Adipose tissue (tissue), 3 donors: ENCODE data around the gene PPFIA4. TPM values are rescaled to one million over a fixed set of nuclear protein-coding genes. Genes with fewer than 3 reads are reported as not detected.
"Not testable (repeated sequence)": the region's sequence is repeated elsewhere in the genome, so short reads cannot be mapped to it uniquely, and the experiment has no call there.

Experiments
- H3K27ac ChIP-seq: one replicate; pipeline ENCODE4 v1.5.1; 2013; ENCODE audit warnings: low read depth, low read length
- WGBS, 3 donors: extraction: QIAGEN DNeasy Blood & Tissue Kit; methylation state at CpG; one replicate each; pipeline ENCODE4 v1.1.7; 2013; 5-methylcytosine and 5-hydroxymethylcytosine counted together
- polyA plus RNA-seq, 3 donors: library from polyadenylated mRNA; stranded (reverse); fragments of 200-250 nt; gene quantifications; one replicate each; pipeline ENCODE4 v1.2.3, GENCODE V29; 2013
- donor health status: healthy with polysubstance abuse.
- donor health status: Bipolar disorder and iron deficiency.
- donor health status: healthy.

The PPFIA4 gene
- polyA plus RNA-seq = under 1 TPM; 0.10 to 0.79 (median 0.12) TPM

DNA sequence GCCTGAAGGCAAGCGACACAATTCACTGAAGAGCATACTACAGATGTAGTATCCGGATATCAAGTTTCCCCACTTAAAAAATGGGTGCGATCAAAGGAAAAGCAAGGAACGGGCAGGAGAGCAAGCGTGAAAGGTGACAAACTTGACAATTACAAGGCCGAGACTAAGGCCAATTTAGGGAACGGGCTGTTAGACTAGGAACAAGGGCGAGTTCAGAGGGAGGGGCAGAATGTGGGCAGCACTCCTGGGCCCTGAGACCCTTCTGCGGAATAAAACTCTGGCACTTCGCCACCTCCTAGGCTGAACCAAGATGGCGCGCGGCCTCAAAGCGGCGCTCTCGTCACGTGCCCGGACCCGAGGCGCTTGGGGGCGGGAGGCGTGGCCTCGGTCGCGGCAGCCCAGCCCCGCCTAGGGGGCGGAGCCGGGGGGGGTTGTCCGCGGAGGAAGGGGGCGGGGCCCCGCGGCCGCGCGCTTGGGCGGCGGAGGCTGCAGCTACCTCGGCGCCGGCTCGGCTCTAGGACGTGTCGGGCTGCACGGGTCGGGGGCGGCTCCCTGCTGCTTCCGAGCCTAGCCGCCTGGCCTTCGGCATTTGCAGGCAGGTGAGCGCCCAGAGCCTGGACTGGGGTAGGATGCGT is at the start of gene PPFIA4:
Gene PPFIA4 (plus strand): TSS at position 461 of the 635 bp plus-strand sequence. CDS start 12,518 bp downstream, outside the sequence.
- 12 to 14% (median 13%) methylated on average over 37 to 52 of the region's 52 CpGs for WGBS, 3 donors
- no peak within 1 kb of the TSS for H3K27ac ChIP-seq

- 26 to 39% (median 36%) methylated on average over 3 of the region's 3 CpGs for WGBS, 3 donors
- H3K27ac ChIP-seq = no peak overlapping the region
These were observed 49.7 kb upstream of the PPFIA4 start for GRCh38 chr1:202976633-202977032.

DNA sequence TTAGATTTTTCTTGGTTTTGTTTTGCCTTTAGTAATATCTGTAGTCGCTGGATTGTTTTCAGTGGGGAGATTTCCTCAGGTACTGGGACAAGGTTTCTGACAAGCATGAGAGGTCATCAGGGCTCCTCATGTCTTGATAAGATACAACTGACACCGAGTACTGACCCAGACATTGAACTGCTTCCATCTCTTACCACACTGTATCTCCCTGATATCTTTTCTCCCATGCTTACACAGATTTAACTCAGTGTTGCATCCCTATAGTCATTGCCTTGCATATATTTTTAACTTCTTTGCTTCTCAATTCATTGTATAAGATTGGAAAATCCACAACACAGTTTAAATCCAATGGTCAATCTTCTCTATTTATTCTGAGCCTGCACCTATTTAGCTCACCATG is 46.8 kb upstream of the PPFIA4 start:
- H3K27ac ChIP-seq = no peak overlapping the region
- 62 to 82% (median 78%) methylated on average over 2 of the region's 2 CpGs for WGBS, 3 donors

GRCh38 chr1:202981939-202982338 is 44.4 kb upstream of the PPFIA4 start:
- no peak overlapping the region for H3K27ac ChIP-seq
- WGBS, 3 donors = 60 to 65% (median 64%) methylated on average over 2 of the region's 2 CpGs

DNA sequence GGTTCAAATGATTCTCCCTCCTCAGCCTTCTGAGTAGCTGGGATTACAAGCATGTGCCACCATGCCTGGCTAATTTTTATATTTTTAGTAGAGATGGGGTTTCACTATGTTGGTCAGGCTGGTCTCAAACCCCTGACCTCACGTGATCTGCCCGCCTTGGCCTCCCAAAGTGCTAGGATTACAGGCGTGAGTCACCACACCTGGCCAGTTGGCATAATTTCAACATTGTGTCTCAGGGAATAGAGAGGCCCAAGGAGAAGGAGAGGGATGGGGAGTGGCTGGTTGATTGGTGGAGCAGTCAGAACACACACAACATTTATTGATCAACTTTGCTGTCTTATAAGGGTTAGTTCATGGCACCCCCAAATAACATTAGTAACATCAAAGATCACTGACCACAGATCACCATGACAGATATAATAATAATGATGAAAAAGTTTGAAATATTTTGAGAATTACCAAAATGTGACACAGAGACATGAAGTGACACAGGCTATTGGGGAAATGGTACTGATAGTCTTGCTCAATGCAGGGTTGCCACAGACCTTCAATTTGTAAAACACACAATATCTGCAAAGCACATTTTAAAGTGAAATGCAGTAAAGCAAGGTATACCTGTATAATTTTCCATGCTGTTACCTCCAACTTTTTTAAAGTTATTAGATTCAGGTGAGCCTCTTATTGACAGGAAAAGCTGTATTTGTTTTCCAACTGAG is 43.4 kb upstream of the PPFIA4 start:
- no peak overlapping the region for H3K27ac ChIP-seq
- 68 to 70% (median 69%) methylated on average over 3 of the region's 3 CpGs for WGBS, 3 donors

DNA sequence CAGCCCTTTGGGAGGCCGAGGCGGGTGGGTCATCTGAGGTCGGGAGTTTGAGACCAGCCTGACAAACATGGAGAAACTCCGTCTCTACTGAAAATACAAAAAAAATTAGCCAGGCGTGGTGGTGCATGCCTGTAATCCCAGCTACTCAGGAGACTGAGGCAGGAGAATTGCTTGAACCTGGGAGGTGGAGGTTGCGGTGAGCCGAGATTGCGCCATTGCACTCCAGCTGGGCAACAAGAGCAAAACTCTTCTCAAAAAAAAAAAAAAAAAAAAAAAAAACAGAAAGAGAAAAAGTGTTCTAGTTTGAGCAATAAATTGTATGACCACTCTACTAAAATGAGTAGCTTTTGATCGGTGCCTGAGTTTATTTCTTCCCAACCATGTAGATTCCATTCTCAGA is 40.2 kb upstream of the PPFIA4 start:
- H3K27ac ChIP-seq = not testable (repeated sequence)
- WGBS, 3 donors = 65 to 81% (median 76%) methylated on average over 9 of the region's 9 CpGs

GRCh38 chr1:202987255-202987654 is 39.0 kb upstream of the PPFIA4 start:
- 56 to 75% (median 72%) methylated on average over 7 of the region's 7 CpGs for WGBS, 3 donors
- H3K27ac ChIP-seq = no peak overlapping the region

DNA sequence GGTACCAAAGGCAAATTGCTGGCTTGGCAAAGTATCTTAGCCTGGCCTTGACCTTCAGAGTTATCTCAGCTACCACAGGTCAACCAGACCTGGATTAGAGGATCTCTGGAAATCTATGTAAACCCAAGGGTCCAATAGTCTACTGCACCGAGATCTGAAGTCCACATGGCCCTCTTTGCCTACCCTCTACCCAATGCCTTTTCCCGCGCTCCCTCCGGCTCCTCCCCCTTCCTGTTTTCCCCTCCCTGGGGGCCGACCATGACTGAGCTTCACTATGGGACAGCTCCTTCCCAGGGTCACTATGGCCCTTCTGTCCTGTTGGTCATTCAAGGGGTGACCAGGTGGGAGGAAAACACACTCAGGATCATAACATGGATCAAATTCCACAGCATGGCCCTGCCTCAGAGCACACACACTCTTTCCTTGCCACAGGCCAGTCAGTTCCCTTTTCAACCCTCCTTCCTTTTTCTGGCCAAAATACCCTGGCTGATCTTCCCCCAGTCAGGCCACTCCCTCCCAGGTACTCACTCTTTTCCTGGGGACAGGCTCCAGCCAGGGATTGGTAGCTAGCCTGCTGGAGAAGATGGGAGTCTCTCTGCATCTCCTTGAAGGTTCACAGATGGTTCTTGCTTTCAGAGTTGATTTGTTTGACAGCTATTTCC is 38.2 kb upstream of the PPFIA4 start:
- H3K27ac ChIP-seq = no peak overlapping the region
- WGBS, 3 donors = 54 to 67% (median 57%) methylated on average over 5 of the region's 5 CpGs

- no peak overlapping the region for H3K27ac ChIP-seq
- WGBS, 3 donors = 81 to 87% (median 87%) methylated on average over 2 of the region's 2 CpGs
These were observed 36.4 kb upstream of the PPFIA4 start for GRCh38 chr1:202989879-202990278.

- no peak overlapping the region for H3K27ac ChIP-seq
These were observed 35.2 kb upstream of the PPFIA4 start for GRCh38 chr1:202991112-202991511.

DNA sequence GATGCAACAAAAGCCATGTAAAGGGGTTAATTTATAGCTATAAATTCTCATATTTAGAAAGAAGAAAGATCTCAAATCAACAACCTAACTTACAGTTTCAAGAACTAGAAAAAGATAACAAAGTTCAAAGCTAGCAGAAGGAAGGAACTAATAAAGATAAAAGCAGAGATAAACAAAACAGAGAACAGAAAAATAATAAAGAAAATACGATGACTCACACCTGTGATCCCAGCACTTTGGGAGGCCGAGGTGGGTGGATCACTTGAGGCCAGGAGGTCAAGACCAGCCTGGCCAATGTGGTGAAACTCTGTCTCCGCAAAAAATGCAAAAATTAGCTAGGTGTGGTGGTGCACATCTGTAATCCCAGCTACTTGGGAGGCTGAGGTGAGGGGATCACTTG is 31.5 kb upstream of the PPFIA4 start:
- no peak overlapping the region for H3K27ac ChIP-seq
- WGBS, 3 donors = 51 to 62% (median 56%) methylated on average over 3 of the region's 3 CpGs

DNA sequence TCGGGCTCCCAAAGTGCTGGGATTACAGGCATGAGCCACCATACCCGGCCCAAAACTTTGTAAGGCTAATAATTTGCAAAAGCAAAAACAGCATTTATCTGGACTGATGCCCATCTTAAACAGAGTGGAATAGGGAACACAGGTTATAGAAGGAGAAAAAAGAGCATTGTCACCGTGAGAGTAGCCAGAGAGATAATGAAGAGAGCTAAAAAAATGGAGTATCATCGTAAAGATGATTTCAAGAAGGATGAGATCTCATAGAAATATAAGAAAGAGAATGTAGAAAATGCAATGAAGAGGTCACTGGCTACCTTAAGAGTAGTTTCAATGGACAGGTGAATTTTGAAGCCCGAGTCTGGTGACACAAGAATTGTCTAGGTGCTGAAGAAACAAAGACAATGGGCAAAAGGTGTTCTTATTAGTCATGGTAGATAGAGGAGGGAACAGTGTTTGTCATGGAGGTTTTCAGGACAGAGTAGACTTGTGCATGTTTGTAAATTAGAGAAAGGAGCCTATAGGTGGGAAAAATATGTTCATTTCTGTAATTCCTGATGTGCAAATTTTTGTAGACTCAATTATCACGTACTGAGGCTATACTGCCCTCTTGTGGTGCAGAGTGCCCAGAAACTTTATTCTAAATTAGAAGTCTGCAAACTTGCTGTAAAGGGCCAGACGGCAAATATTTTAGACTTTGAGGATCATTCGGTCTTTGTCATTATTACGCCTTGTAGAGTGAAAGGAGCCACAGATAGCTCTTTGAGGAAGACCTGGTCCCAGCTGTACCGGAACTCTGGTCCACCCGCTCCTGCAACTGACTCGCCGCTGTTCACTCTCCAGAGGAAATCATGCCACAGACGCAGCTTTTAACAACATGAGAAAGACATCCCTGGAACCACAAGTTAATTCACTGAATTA is 27.2 kb upstream of the PPFIA4 start:
- H3K27ac ChIP-seq = no peak overlapping the region
- WGBS, 3 donors = 34 to 45% (median 39%) methylated on average over 14 of the region's 14 CpGs

GRCh38 chr1:203000217-203000944 is 25.9 kb upstream of the PPFIA4 start:
- H3K27ac ChIP-seq = no peak overlapping the region
- WGBS, 3 donors = 75 to 88% (median 87%) methylated on average over 3 of the region's 3 CpGs

DNA sequence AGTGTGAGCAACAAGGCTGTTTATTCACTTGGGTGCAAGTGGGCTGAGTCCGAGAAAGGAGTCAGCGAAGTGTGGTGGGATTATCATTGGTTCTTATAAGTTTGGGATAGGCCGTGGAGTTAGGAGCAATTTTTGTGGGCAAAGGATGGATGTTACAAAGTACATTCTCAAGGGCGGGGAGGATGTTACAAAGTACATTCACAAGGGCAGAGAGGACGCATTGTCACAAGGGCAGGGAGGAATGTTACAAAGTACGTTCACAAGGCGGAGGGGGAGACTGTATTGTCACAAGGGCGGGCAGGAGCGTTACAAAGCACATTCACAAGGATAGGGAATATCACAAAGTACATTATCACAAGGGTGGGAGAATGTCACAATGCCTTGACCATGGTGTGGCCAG is 24.3 kb upstream of the PPFIA4 start:
- WGBS, 3 donors = 77 to 90% (median 85%) methylated on average over 9 of the region's 9 CpGs
- no peak overlapping the region for H3K27ac ChIP-seq

DNA sequence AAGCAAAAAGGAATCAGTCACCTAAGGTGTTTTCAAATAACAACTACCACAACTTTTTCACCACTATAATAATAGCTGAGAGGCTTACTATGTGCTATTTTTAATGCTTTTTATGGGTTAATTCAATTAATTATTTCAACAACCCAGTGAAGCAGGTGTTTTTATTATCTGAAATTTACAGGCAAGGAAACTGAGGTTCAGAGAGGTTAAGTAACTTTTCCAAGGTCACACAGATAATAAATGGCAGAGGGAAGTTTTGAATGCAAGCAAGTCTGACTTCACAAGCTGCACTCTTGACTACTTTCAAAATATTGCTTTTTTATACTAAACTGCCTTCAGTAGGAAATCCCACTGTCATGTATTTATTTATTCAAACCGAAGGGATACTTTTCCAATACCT is 23.3 kb upstream of the PPFIA4 start:
- whole genome bisulfite sequencing, 3 donors = 55 to 87% (median 86%) methylated on average over 1 of the region's 1 CpG
- H3K27ac ChIP-seq = no peak overlapping the region

- 70 to 78% (median 76%) methylated on average over 17 of the region's 17 CpGs for WGBS, 3 donors
- not testable (repeated sequence) for H3K27ac ChIP-seq
These were observed 20.7 kb upstream of the PPFIA4 start for GRCh38 chr1:203005395-203006142.
